SU-DHL-6 (cell line): Measurements from ENCODE around the gene TBX19.

Source experiments
- H2AFZ ChIP-seq: fragments of 200-600 bp; sonication (generic); 2 replicates; pipeline ENCODE4 v1.6.1; 2014; ENCODE audit warnings: low read depth, mild to moderate bottlenecking, moderate library complexity, mixed read lengths, antibody characterized with exemption, low read length; ENCODE audit not compliant: severe bottlenecking
- H3F3A ChIP-seq: fragments of 200-600 bp; shearing (Covaris generic); 2 replicates; pipeline ENCODE4 v1.6.0; 2016; ENCODE audit warnings: antibody characterized with exemption, mild to moderate bottlenecking; ENCODE audit not compliant: insufficient read depth
- H3K27ac ChIP-seq: fragments of 200-600 bp; sonication (generic); 2 replicates; pipeline ENCODE4 v1.5.1; 2016; ENCODE audit warnings: low read depth, mild to moderate bottlenecking, low read length, moderate library complexity, mixed read lengths
- H3K27me3 ChIP-seq: fragments of 200-600 bp; sonication (generic), shearing (Covaris generic); 2 replicates; pipeline ENCODE4 v1.6.0; 2014; ENCODE audit warnings: mild to moderate bottlenecking, low read length
- H3K36me3 ChIP-seq: fragments of 200-600 bp; sonication (generic); 2 replicates; pipeline ENCODE4 v1.6.1; 2014; ENCODE audit warnings: mild to moderate bottlenecking, low read length, mixed read lengths
- H3K4me2 ChIP-seq: fragments of 300-600, 200-600 bp; shearing (Covaris generic), sonication (generic); 2 replicates; pipeline ENCODE4 v1.6.0; 2014; ENCODE audit warnings: low read length, low read depth, mild to moderate bottlenecking; ENCODE audit not compliant: poor library complexity, severe bottlenecking
- H3K4me3 ChIP-seq: fragments of 200-600 bp; sonication (generic); 2 replicates; pipeline ENCODE4 v1.5.1; 2014; ENCODE audit warnings: antibody characterized with exemption, low read length, mild to moderate bottlenecking, mixed read lengths; ENCODE audit not compliant: insufficient read depth, poor library complexity, severe bottlenecking
- H3K79me2 ChIP-seq: fragments of 200-600 bp; sonication (generic); 2 replicates; pipeline ENCODE4 v1.6.1; 2014; ENCODE audit warnings: mild to moderate bottlenecking, low read length, moderate library complexity; ENCODE audit not compliant: insufficient read depth
- H3K9ac ChIP-seq: fragments of 200-600 bp; sonication (generic); 2 replicates; pipeline ENCODE4 v1.7.0; 2014; ENCODE audit warnings: mild to moderate bottlenecking, low read length
- H3K9me2 ChIP-seq: fragments of 200-600 bp; sonication (generic); replicated peaks from 2 replicates; pipeline ENCODE4 v1.6.1; 2014; ENCODE audit warnings: low read length; ENCODE audit not compliant: insufficient read depth
- H3K9me3 ChIP-seq: fragments of 200-600 bp; sonication (generic); 2 replicates; pipeline ENCODE4 v1.6.1; 2014; ENCODE audit warnings: low read length, mixed read lengths; ENCODE audit not compliant: insufficient read depth
- H4K20me1 ChIP-seq: fragments of 200-600 bp; sonication (generic); 2 replicates; pipeline ENCODE4 v1.6.1; 2014; ENCODE audit warnings: low read depth, mild to moderate bottlenecking, antibody characterized with exemption, low read length, moderate library complexity, mixed read lengths
- EZH2phosphoT487 ChIP-seq: fragments of 200-600 bp; sonication (generic), shearing (Covaris generic); conservative IDR thresholded peaks from 2 replicates; pipeline ENCODE4 v1.6.1; 2018; ENCODE audit warnings: mild to moderate bottlenecking, antibody characterized with exemption, low read length, moderate library complexity, mixed read lengths
- TF ChIP-seq, protein P1 (sequence below): fragments of 200-600 bp; sonication (generic); IDR thresholded peaks from one replicate; pipeline ENCODE4 v1.5.1; 2017; ENCODE audit warnings: antibody characterized with exemption, mild to moderate bottlenecking, low read length, moderate library complexity; ENCODE audit not compliant: insufficient read depth, poor library complexity, severe bottlenecking

Gene TBX19

GRCh38 chr1:168340781-168341482 lies 60.3 kb downstream of the TBX19 start:
- Histone ChIP-seq H3K9me3 (no peaks in the 10 kb centered on the region), H3K9me2 (no peaks in the 10 kb centered on the region), H2AFZ (no peak overlapping the region), H3F3A (no peaks in the 10 kb centered on the region), H3K36me3 (no peaks in the 10 kb centered on the region), H3K9ac (no peak overlapping the region), H3K4me3 (no peak overlapping the region), H3K27me3 (no peaks in the 10 kb centered on the region), H3K4me2 (no peak overlapping the region), H3K27ac (no peak overlapping the region), H3K79me2 (no peaks in the 10 kb centered on the region), H4K20me1 (no peaks in the 10 kb centered on the region)
- TF ChIP-seq, protein P1, sequence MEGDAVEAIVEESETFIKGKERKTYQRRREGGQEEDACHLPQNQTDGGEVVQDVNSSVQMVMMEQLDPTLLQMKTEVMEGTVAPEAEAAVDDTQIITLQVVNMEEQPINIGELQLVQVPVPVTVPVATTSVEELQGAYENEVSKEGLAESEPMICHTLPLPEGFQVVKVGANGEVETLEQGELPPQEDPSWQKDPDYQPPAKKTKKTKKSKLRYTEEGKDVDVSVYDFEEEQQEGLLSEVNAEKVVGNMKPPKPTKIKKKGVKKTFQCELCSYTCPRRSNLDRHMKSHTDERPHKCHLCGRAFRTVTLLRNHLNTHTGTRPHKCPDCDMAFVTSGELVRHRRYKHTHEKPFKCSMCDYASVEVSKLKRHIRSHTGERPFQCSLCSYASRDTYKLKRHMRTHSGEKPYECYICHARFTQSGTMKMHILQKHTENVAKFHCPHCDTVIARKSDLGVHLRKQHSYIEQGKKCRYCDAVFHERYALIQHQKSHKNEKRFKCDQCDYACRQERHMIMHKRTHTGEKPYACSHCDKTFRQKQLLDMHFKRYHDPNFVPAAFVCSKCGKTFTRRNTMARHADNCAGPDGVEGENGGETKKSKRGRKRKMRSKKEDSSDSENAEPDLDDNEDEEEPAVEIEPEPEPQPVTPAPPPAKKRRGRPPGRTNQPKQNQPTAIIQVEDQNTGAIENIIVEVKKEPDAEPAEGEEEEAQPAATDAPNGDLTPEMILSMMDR: no peak
- no peak for TF ChIP-seq EZH2phosphoT487

GRCh38 chr1:168341483-168341975 lies 60.9 kb downstream of the TBX19 start:
- H3K79me2 ChIP-seq: no peaks in the 10 kb centered on the region
- H3K27ac ChIP-seq: no peak overlapping the region
- no peaks in the 10 kb centered on the region for H3K36me3 ChIP-seq
- H3K9ac ChIP-seq: no peak overlapping the region
- no peak overlapping the region for H3K4me2 ChIP-seq
- no peaks in the 10 kb centered on the region for H4K20me1 ChIP-seq
- no peaks in the 10 kb centered on the region for H3K9me3 ChIP-seq
- no peaks in the 10 kb centered on the region for H3K9me2 ChIP-seq
- no peak overlapping the region for H2AFZ ChIP-seq
- TF ChIP-seq, protein P1: no peak
- TF ChIP-seq EZH2phosphoT487: no peak
- no peaks in the 10 kb centered on the region for H3K27me3 ChIP-seq
- H3F3A ChIP-seq: no peaks in the 10 kb centered on the region
- H3K4me3 ChIP-seq: no peak overlapping the region

DNA sequence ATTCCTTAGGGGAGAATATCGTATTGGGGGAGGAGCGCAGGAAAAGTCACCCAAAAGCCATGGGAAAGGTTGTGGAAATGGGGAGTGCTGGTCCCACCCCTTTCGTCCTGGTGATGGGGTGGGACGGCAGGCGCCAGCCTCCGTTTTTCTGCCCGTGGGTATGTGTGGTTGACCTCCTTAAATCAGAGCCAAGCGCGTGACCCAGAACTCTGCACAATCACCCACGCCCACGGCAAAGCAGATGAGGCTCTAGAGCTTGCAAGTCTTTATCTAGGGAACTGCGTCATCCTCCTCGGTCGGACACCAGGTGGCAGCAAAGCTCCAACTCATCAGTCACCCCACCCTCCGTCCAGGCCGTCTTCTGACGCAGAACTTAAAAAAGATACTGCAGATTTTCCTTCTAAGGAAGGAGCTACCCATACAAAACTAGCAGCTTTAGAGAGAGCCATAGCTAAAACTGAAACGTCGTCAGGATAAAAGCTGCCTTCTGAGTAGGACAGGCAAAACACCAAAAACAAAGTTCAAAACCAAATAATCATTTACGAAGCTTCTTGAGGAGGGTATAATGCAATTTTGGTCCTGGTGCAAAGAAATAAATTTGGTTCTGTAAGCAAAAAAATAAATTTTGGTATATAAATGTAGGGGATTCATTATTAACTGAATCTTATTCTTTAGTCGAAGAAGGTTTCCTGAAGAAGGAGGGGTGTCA lies 62.0 kb downstream of the TBX19 start:
- no peaks in the 10 kb centered on the region for H3K36me3 ChIP-seq
- H3F3A ChIP-seq: no peaks in the 10 kb centered on the region
- no peak overlapping the region for H2AFZ ChIP-seq
- H3K27me3 ChIP-seq: no peaks in the 10 kb centered on the region
- H3K4me2 ChIP-seq: peak overlapping the region; percentile 7
- H3K9ac ChIP-seq: no peak overlapping the region
- TF ChIP-seq EZH2phosphoT487: no peak
- TF ChIP-seq, protein P1: no peak
- no peaks in the 10 kb centered on the region for H3K9me2 ChIP-seq
- no peaks in the 10 kb centered on the region for H4K20me1 ChIP-seq
- no peak overlapping the region for H3K4me3 ChIP-seq
- no peaks in the 10 kb centered on the region for H3K9me3 ChIP-seq
- no peak overlapping the region for H3K27ac ChIP-seq
- H3K79me2 ChIP-seq: no peaks in the 10 kb centered on the region
